GM04504 (cell line): ENCODE data around the gene TASP1.
"Not testable (repeated sequence)": the region's sequence is repeated elsewhere in the genome, so short reads cannot be mapped to it uniquely, and the experiment has no call there.

ENCODE experiments used
- DNase-seq: peaks from one replicate; pipeline ENCODE4 v3.0.0-alpha.2; 2012; ENCODE audit warnings: low read depth

The TASP1 gene

GRCh38 chr20:13648291-13649228 lies 9.8 kb upstream of the TASP1 start:
- DNase-seq: no peak

- DNase-seq: no peak
Measured at GRCh38 chr20:13644010-13644409, 5.3 kb upstream of the TASP1 start.

GRCh38 chr20:13639150-13639497 lies 392 bp upstream of the TASP1 start:
- no peak for DNase-seq

GRCh38 chr20:13638162-13638495 lies 603 bp downstream of the TASP1 start:
- no peak for DNase-seq

- DNase-seq: no peak
Measured at GRCh38 chr20:13632431-13632830, 6.3 kb downstream of the TASP1 start.

GRCh38 chr20:13627525-13627924 lies 11.2 kb downstream of the TASP1 start:
- DNase-seq: peak; percentile 46

GRCh38 chr20:13626724-13627123 lies 12.0 kb downstream of the TASP1 start:
- no peak for DNase-seq

GRCh38 chr20:13625304-13625979 lies 13.3 kb downstream of the TASP1 start:
- DNase-seq: no peak

- DNase-seq: not testable (repeated sequence)
Measured at GRCh38 chr20:13619415-13619814, 19.3 kb downstream of the TASP1 start.

- DNase-seq: not testable (repeated sequence)
Measured at GRCh38 chr20:13618456-13618855, 20.3 kb downstream of the TASP1 start.

GRCh38 chr20:13617585-13617984 lies 21.1 kb downstream of the TASP1 start:
- DNase-seq: not testable (repeated sequence)

- not testable (repeated sequence) for DNase-seq
Measured at GRCh38 chr20:13616713-13617112, 22.0 kb downstream of the TASP1 start.

- DNase-seq: no peak
Measured at GRCh38 chr20:13613917-13614316, 24.8 kb downstream of the TASP1 start.

GRCh38 chr20:13611611-13612125 lies 27.1 kb downstream of the TASP1 start:
- DNase-seq: no peak

- no peak for DNase-seq
Measured at GRCh38 chr20:13610184-13610583, 28.5 kb downstream of the TASP1 start.

GRCh38 chr20:13608066-13608465 lies 30.7 kb downstream of the TASP1 start:
- DNase-seq: no peak

- DNase-seq: not testable (repeated sequence)
Measured at GRCh38 chr20:13593423-13593822, 45.3 kb downstream of the TASP1 start.

GRCh38 chr20:13588049-13588448 lies 50.7 kb downstream of the TASP1 start:
- DNase-seq: no peak

GRCh38 chr20:13587370-13587769 lies 51.4 kb downstream of the TASP1 start:
- no peak for DNase-seq

GRCh38 chr20:13586133-13586532 lies 52.6 kb downstream of the TASP1 start:
- DNase-seq: no peak

GRCh38 chr20:13581451-13581850 lies 57.3 kb downstream of the TASP1 start:
- DNase-seq: no peak

- DNase-seq: no peak
Measured at GRCh38 chr20:13580707-13581106, 58.0 kb downstream of the TASP1 start.

GRCh38 chr20:13574071-13574470 lies 64.7 kb downstream of the TASP1 start:
- no peak for DNase-seq
